Activated CD4-positive, CD25-positive, alpha-beta regulatory T cell treated with anti-CD3 and anti-CD28 coated beads, Interleukin-2, amount 50 U/mL, for 16 hours (primary cell): ENCODE measurements around the gene DUSP3.

Experiments used
- DNase-seq: peaks from one replicate; pipeline ENCODE4 v3.0.0-alpha.2; 2020; ENCODE audit warnings: low read depth, low spot score

DUSP3 gene

DNA sequence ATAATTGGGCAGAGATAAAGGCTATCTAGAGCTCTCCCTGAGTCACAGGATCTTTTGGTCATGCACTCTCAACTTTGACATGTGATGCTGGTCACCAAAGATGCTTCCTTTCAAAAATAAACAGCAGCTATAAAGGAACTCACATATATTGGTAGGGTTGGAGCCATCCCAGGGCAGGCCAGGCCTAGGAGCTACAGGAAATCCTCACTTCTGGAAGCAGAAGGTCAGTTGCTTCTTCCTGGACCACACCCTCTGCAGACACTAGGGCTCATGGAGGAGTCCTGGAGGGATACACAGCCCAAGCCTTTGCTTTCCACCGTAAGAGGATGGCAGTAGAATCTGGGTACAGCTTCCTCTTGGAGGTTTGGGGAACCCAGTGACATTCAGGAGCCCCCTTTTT, 44.8 kb downstream of the DUSP3 start:
- DNase-seq = no peak

DNA sequence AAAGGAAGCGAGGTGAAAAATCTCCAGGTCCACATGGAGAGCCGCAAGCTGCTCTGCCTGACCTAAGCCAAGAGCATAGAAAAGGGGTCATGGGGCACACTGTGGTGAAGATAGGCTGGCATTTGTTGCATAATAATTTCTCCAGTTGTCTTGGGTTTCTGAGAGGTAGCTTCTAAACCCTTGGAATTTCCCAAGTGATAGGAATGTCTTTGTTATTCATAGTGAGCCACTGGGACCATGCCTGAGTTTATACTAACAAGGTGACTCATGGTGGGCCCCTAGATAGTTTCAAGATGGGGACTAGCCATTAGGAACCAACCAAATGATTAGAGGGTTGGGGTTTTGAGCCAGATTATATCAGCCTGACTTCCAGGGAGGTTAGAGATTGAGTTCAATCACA, 45.8 kb downstream of the DUSP3 start:
- no peak for DNase-seq

DNA sequence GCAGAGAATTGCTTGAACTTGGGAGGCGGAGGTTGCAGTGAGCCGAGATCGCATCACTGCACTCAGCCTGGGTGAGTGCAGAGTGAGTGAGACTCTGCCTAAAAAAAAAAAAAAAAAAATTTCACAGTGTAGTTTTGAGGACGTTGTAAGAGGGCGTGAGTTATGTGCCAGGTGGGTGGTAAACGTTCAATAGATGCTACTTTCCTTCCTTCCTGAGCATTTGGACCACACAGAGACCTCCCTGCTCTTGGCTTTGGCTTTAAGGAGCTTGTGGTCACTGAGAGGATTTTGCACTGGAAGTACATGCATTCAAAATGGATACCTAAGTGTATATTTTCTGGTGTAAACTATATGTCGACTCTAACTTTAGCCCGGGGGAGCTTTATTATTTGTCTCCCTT, 50.7 kb downstream of the DUSP3 start:
- DNase-seq = no peak

DNA sequence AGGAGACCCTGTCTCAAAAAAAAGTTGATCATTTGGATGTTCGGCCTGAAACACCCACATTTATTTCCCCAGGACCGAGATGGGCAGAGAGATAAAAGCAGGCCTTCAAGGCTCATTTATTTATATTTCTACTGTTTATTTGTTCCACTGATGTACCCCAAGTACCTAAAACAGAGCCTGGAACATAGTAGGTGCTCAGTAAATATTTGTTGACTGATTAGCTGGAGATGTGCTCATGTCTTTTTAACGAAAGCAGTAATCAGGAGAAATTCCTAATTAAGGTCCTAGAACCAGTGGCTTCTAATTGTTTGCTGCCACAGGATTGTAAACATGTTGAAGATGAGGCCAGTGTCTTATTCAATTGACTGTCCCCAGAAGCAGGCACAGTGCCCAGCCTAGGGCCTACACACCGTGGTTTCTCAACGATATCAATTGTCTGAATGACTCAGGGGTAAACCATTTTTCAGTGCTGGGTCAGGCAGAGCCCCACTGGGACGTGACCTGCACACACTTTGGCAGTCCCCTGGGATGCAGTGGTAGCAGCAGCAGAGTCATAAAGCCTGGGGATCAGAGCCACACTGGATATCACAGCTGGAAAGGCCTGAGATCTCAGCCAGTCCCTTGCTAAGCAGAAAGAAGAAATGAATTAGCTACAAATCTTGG, 54.9 kb downstream of the DUSP3 start:
- DNase-seq = no peak

DNA sequence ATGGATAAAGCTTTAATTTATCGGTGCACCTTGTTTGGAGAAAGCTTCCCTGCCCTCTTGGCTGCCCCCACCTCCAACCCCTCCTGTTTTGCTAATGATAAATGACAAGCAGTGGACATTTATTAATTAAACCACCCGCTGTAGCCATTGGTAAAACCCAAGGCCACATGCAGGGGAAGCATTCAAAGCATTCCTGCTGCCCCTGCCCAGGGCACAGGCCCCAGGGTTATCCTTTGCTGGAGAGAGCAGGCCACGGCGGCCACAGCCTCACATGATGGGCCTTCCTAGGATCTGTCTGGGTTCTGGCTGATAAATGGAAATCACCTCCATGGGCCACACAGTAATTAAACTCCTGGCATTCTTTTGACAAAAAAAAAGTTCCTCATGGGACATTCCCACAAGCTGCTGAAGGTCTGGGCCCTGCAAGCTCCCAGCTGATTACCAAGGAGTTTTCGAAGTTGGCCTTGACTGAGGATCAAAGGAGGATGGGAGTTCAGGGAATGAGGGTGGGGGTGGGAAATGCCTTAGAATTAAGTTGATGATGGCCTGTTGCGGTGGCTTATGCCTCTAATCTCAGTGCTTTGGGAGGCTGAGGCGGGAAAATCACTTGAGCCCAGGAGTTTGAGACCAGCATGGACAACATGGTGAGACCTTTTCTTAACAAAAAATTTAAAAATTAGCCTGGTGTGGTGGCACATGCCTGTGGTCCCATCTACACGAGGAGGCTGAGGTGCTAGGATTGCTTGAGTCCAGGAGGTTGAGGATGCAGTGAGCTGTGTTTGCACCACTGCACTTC, 55.7 kb downstream of the DUSP3 start:
- DNase-seq = no peak

DNA sequence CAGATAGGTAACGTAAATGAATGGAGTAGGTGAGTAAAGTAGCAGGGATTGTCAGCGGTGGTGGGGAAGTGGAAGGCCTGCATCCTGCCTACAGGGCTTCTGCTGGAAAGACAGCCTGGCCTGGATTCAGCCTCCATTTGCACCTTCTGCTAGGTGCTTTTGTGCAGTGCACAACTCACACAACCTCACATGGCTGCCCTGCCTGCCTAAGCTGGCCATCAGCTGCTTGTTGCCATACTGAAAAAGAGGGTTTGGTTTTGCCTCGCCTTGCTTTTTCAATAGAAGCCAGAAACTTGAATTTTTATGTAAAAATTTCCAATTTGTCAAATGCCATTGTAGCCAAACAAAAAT, 56.5 kb downstream of the DUSP3 start:
- DNase-seq = no peak

DNA sequence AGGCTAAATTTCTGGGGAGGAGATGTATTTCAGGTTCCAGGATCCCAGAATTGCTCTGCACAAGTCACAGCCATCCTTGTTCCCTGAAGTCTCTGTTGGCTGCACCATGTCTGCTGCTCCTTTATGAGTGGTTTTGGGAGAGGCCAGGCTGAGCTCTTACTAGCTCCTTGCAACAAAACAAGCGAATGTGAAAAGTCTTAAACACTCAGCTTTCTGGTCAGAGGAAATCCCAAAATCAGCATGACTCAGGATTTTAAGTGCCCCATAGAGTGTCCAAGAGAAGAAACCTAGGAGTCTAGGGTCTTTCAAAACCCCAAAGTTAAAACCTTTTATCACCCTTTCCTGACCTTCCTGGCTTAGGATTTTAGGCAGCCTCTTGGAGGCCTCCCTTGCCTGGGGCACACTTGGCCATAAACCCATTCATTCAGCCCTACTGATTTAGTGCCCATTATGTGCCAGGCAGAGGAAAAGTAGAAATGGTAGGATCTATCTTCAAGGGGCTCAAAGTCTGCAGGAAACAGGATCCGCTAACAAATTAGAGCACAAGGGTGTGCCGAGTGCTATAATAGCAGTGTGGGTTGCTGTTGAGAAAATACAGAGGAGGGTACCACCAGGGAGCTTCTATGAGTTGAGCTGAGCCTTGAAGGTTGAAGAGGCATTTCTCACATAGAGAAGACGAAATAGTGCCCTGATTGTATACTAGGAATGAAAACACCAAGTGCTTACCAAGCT, 57.1 kb downstream of the DUSP3 start:
- no peak for DNase-seq

DNA sequence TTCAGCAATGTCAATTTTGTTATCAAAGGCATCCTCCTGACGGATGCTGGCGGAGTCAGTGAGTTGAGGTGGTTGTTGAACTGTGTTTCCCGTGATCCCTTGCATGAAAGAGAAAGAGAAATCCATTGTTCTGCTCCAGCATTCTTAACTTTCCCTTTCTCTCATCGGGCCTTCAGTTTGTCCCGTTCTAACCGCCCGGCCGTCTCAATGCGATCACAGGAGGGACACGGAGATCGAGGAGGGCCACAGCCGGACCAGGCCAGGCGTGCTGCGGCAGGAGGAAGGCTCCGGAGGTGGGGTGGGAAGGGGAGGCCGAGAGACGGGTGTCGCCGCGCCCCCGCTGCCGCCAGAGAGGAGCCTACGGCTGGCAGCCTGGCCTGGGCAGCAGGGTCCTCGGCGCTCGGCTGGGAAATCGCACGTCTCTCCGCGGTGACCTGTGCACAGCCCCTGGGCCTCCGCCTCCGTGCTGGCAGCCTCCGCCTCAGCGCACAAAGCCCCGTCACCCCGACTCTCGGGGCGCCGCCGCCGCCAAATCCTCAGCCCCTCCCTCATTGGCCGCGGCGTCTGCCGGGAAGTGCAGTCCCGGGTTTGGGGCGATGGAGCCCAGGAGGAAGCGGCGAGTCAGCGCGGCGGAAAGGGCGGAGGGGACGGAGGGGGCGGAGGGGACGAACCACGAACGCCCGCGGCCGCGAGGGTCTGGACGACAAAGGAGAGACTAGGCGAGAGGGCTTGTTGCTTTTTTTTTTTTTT, 58.3 kb downstream of the DUSP3 start:
- peak; percentile 50 for DNase-seq

DNA sequence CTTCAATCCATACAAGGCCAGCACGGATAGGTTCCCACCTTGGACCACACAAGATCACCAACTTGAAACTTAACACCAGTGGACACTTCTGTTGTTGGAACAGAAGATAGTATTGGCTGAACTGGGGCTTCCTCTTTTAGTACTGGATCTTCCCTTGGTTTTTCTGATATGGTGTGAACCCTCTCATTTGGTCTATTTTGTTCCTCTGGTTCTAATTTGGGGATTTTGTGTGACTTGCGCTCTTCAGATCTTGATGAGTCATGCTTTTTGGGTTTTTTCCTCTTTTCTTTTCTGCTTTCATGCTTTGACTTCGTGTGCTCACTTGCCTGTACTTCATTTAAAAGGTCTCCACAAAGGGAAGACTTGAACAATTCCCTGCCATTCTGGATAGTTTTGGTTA, 59.2 kb downstream of the DUSP3 start:
- DNase-seq = no peak

DNA sequence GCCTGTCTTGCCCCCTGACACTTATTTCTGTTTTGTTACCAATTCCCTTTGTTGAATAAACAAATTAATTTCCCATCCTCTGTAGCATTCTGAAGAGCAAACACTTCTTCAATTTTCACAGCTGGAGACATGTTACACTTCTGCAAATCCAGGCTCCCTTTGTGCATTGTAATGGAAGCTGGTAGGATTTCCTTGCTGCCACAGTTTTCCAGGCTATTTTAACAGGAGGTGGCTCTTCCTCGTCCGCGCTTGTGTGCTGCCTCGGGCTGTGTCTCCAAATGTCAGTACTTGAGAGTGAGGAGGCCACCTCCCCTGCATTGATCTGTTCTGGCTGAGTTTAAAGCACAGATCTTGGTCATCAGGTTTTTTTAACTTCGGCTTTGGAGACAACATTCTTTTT, 60.2 kb downstream of the DUSP3 start:
- DNase-seq = no peak

DNA sequence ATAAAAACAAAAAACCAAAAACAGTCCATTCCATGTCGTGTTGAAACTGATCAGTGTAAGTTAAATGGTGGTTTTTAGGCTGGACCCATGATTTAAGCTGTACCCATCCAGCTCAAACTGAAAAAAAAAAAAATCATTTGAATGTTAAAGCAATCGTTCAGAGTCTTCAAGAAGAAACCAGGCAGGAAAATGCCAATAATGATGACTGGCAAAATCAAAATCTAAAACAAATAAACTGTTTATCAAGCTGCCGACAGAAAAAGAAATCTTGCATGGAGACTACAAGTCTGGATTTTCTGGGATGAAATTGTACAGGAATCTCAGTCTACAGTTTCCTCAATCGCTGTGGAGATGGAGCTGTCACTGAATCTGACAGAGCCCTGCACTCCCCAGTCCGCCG, 60.9 kb downstream of the DUSP3 start:
- no peak for DNase-seq
